Measurements from ENCODE around the gene NAA40.

NAA40 gene

GRCh38 chr11:63986156-63986931, 47.5 kb downstream of the NAA40 start, which contains the start of gene OTUB1:
Gene OTUB1, plus strand, starts transcription at chr11:63986438. Its CDS starts 19 bp downstream, at chr11:63986457.
- H3K4me3 ChIP-seq (ENCODE audit: low read depth, low read length) = peak within 1 kb of the TSS; percentile 92
- peak; percentile 93 for DNase-seq (ENCODE audit: low read depth)
- no peak for TF ChIP-seq CTCF (IDR thresholded peaks at IDR 0.05; ENCODE audit: insufficient read depth, low read depth, low read length, missing control alignments)

DNA sequence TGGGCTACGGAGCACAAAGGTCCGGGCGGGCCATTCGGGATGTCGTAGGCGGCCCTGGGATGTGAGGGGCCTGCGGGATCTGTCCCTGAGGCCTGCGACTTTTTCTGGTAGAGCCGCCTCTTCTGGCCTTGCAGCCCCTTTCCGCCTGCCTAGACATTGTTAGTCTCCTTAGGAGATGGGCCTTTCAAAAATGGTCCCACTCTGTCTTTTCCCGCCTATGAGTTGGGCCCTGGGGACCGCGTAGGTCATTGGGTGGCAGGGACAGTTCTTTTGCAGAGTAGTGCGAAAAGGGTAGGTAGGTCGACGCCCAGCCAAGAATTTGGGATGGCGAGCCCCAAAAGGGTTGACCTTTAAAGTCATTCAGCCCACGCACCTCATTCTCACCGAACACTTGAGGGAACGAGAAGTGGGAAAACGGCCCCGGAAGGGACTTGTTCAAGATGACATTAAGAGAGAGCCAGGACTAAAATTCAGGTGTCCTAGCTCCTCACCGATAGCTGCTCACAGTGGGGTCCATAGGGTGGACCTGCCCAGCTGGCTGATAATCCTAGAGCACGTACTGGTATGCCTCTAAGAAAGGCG, 48.2 kb downstream of the NAA40 start:
- TF ChIP-seq CTCF (IDR thresholded peaks at IDR 0.05; ENCODE audit: insufficient read depth, low read depth, low read length, missing control alignments) = no peak
- DNase-seq (ENCODE audit: low read depth) = no peak
- H3K4me3 ChIP-seq (ENCODE audit: low read depth, low read length) = peak overlapping the region; percentile 92

GRCh38 chr11:63991558-63991957, 52.8 kb downstream of the NAA40 start:
- TF ChIP-seq CTCF (IDR thresholded peaks at IDR 0.05; ENCODE audit: insufficient read depth, low read depth, low read length, missing control alignments) = no peak
- H3K4me3 ChIP-seq (ENCODE audit: low read depth, low read length) = no peak overlapping the region
- DNase-seq (ENCODE audit: low read depth) = no peak

DNA sequence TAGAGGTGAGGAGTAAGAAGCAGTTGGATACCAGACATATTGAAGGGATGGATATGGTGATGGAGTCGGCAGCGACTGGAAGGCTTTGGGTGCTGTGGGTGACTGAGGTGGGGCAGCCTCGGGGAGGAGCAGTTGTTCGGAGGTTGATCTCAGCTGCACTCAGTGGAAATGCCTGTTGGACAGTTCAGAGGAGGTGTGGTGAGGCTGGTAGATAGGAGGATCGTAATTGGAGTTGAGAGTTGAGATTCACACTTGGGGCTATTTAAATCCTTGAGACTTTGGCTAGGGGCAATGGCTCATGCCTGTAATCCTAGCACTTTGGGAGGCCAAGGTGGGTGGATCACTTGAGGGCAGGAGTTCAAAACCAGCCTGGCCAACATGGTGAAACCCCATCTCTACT, 54.3 kb downstream of the NAA40 start:
- no peak for DNase-seq (ENCODE audit: low read depth)
- no peak for TF ChIP-seq CTCF (IDR thresholded peaks at IDR 0.05; ENCODE audit: insufficient read depth, low read depth, low read length, missing control alignments)
- no peak overlapping the region for H3K4me3 ChIP-seq (ENCODE audit: low read depth, low read length)

- TF ChIP-seq CTCF (IDR thresholded peaks at IDR 0.05; ENCODE audit: insufficient read depth, low read depth, low read length, missing control alignments) = no peak
These were observed 55.2 kb downstream of the NAA40 start for GRCh38 chr11:63993993-63994392.

DNA sequence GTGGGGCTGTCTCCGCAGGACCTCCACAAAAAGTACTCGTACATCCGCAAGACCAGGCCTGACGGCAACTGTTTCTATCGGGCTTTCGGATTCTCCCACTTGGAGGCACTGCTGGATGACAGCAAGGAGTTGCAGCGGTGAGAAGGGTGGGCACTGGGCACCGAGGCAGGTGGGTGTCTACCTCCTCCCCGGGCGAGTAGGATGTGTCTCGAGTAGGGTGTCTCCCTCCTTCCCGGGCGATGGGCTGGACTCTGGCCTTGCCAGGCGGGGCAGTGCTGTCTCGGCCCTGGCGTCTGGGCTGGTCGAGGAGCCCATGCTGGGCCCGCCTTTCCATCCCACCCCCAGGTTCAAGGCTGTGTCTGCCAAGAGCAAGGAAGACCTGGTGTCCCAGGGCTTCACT, 57.7 kb downstream of the NAA40 start:
- no peak overlapping the region for H3K4me3 ChIP-seq (ENCODE audit: low read depth, low read length)
- TF ChIP-seq CTCF (IDR thresholded peaks at IDR 0.05; ENCODE audit: insufficient read depth, low read depth, low read length, missing control alignments) = no peak
- no peak for DNase-seq (ENCODE audit: low read depth)

More at GRCh38 chr11:63993993-63994392, 55.2 kb downstream of the NAA40 start:
- no peak overlapping the region for H3K4me3 ChIP-seq (ENCODE audit: low read depth, low read length)
- no peak for DNase-seq (ENCODE audit: low read depth)
